Measurements from ENCODE around the gene RASL10A.

RASL10A gene

DNA sequence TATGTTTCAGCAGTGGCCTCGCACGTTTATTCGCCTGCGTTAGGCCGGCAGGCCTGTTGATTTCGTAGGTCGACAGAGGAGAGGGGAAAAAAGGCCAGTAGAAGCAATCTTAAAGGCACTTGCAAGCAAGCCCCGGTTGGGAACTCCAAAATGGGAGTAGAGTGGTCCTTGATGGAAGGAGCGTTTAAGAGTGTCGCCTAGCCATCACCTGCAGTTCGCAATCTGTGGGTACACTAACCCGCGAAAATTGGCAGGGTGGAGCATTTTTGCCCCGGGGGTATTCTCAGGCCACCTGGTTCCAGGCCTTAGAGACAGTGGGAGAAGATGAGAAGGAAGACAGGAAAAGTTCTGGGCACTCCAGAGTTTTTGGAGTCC, 46.3 kb downstream of the RASL10A start:
- Histone ChIP-seq H3K36me3 (peaks cover 32% of the 10 kb centered on the region), H3K27ac (peak overlapping the region; percentile 98), H3K9me3 (peaks cover 2% of the 10 kb centered on the region), H3K4me3 (ENCODE audit: low read depth in 1 of 2, low read length in 1 of 2) (peak overlapping the region; percentile 93 to 99), H3K4me1 (ENCODE audit: control insufficient read depth in 1 of 2, insufficient read depth in 1 of 2, low read depth in 1 of 2, low read length in 1 of 2) (peaks cover 37 to 38% of the 10 kb centered on the region in 2 experiments), H3K27me3 (no peaks in the 10 kb centered on the region)
- TF ChIP-seq, protein P1, sequence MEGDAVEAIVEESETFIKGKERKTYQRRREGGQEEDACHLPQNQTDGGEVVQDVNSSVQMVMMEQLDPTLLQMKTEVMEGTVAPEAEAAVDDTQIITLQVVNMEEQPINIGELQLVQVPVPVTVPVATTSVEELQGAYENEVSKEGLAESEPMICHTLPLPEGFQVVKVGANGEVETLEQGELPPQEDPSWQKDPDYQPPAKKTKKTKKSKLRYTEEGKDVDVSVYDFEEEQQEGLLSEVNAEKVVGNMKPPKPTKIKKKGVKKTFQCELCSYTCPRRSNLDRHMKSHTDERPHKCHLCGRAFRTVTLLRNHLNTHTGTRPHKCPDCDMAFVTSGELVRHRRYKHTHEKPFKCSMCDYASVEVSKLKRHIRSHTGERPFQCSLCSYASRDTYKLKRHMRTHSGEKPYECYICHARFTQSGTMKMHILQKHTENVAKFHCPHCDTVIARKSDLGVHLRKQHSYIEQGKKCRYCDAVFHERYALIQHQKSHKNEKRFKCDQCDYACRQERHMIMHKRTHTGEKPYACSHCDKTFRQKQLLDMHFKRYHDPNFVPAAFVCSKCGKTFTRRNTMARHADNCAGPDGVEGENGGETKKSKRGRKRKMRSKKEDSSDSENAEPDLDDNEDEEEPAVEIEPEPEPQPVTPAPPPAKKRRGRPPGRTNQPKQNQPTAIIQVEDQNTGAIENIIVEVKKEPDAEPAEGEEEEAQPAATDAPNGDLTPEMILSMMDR (IDR thresholded peaks at IDR 0.05) = no peak

DNA sequence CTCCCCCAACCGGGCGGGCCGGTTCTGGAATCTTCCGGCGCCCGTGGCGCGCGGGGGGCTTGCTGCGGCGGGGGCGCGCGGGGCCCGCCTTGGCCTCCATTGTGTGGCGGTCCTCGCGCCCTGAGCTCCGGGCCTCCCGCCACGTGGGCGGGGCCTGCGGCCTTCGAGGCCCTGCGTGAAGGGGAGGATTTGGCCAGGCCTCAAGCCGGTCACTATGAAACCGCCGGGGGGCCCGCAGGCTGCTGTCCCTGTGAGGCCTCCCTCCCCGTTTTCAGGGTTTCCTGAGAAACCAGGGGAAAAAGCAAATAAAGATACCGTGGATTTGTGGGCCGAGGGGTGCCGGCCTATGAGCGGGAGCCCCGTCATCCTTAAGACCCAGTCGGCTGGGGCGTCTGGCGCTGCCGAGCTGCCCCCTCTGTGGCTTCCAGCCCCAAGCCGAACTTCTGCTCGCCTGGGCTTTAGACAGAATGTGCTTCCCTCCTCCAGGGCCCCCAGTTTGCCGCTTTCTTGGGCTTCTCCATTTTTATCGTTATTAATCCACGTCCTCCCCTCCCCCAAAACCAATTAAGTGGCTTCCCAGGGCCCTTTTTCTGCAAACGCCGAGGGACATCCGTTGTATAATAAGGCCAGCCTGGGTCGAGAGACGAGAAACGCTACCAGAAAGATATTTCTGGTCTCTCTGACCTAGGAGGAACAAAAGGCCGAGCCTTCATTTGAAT, 46.8 kb downstream of the RASL10A start:
- Histone ChIP-seq H3K36me3 (peaks cover 26% of the 10 kb centered on the region), H3K4me1 (ENCODE audit: control insufficient read depth in 1 of 2, insufficient read depth in 1 of 2, low read depth in 1 of 2, low read length in 1 of 2) (peaks cover 37 to 38% of the 10 kb centered on the region in 2 experiments), H3K9me3 (no peaks in the 10 kb centered on the region), H3K27me3 (no peaks in the 10 kb centered on the region), H3K4me3 (ENCODE audit: low read depth in 1 of 2, low read length in 1 of 2) (peak overlapping the region; percentile 93 to 99), H3K27ac (peak overlapping the region; percentile 98)
- TF ChIP-seq, protein P1 (IDR thresholded peaks at IDR 0.05) = no peak

DNA sequence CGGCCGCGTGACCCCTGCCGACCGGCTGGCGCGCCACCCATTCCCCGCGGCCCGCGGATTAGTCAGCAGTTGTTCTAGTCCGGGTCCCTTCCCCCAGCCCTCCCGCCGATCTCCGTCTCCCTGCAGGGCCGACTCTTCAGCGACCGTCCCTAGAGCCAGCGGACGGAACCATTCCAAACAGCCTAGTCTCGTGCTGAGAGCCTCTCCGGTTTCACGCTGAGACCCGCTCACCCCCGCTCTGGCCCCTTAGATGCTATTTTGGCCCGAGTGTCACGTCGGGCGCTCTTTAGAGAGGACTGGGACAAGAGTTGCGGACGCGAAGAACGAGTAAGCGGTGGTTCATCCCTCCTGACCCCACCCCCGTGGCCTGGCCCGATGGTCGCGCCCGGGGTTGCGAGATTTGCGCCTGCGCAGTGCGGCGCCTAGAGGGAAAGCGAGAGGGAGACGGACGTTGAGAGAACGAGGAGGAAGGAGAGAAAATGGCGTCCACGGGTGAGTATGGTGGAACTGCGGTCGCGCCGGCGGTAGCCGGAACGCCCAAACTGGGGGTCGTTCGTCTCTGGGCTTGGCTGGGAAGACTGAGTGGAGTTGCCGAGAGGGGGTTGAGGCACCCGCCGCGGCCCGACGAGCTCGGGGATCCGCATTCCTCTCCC, 47.5 kb downstream of the RASL10A start, which contains the start of the genes EWSR1 and RHBDD3:
EWSR1 (plus strand) TSS at position 411 of the 653 bp plus-strand sequence; CDS start at position 480, 69 bp downstream.
RHBDD3 (minus strand) TSS at position 124 of the 653 bp plus-strand sequence. CDS start 2,355 bp downstream, outside the sequence.
- peak within 1 kb of the TSS; percentile 98 for H3K27ac ChIP-seq
- no peaks in the 10 kb centered on the region for H3K27me3 ChIP-seq
- H3K36me3 ChIP-seq = peaks cover 19% of the 10 kb centered on the region
- TF ChIP-seq, protein P1 (IDR thresholded peaks at IDR 0.05) = peak; percentile 53
- H3K4me3 ChIP-seq (ENCODE audit: low read depth in 1 of 2, low read length in 1 of 2) = peak within 1 kb of the TSS; percentile 93 to 99
- H3K4me1 ChIP-seq (ENCODE audit: control insufficient read depth in 1 of 2, insufficient read depth in 1 of 2, low read depth in 1 of 2, low read length in 1 of 2) = peaks cover 37 to 38% of the 10 kb centered on the region in 2 experiments
- no peaks in the 10 kb centered on the region for H3K9me3 ChIP-seq

DNA sequence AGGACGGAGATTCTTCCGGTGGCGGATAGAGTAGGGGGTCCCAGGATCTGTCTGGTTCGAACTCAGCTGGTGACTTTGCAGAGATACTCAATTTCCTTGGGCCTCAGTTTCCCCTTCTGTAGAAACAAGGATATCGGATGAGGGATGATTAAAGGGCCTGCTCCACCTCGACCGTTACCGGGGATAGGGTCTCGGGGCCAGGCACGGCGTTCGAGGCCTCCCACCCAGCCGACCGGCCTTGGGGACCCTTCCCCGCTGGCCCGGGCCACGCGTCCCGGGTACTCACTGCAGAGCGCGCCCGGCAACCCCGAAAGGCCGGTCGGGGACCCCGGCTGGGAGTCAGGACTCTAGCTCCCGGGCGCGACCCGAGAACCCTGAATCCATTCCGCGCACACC, 48.0 kb downstream of the RASL10A start:
- peaks cover 14% of the 10 kb centered on the region for H3K36me3 ChIP-seq

More for the DNA sequence above, 48.0 kb downstream of the RASL10A start:
- peak overlapping the region; percentile 93 to 99 for H3K4me3 ChIP-seq (ENCODE audit: low read depth in 1 of 2, low read length in 1 of 2)
- peak overlapping the region; percentile 98 for H3K27ac ChIP-seq
- H3K9me3 ChIP-seq = no peaks in the 10 kb centered on the region
- TF ChIP-seq, protein P1 (IDR thresholded peaks at IDR 0.05) = no peak
- peaks cover 37 to 38% of the 10 kb centered on the region in 2 experiments for H3K4me1 ChIP-seq (ENCODE audit: control insufficient read depth in 1 of 2, insufficient read depth in 1 of 2, low read depth in 1 of 2, low read length in 1 of 2)
- no peaks in the 10 kb centered on the region for H3K27me3 ChIP-seq

Data from neutrophil (primary cell).